Heart right ventricle (tissue), 16 donors: ENCODE measurements around the gene JADE1. TPM values are rescaled to one million over a fixed set of nuclear protein-coding genes. Genes with fewer than 3 reads are reported as not detected.
A peak's percentile ranks its signal among the peaks of the same experiment; 100 is the strongest.

Source experiments
- ATAC-seq, 8 donors: fragments of 200-7000 bp; cut with Tn5 transposase; one replicate each; pipeline ENCODE4 v1.9.1; 2020; ENCODE audit warnings: mild to moderate bottlenecking in 8 of 8, moderate library complexity in 8 of 8, moderate number of reproducible peaks in 1 of 8
- DNase-seq, 2 donors: peaks; one replicate each; pipeline ENCODE4 v3.0.0-alpha.2; 2020
- H3K27ac ChIP-seq, 10 donors: fragments of 200-600 bp; sonication (generic) in 2 of 10; one replicate each; pipeline versions ENCODE4 v1.5.0 to v1.8.0; 2020 to 2022; ENCODE audit warnings: mild to moderate bottlenecking in 3 of 10
- H3K27me3 ChIP-seq, 7 donors: fragments of 200-600 bp; one replicate each; pipeline ENCODE4 v1.8.0; 2021 to 2022; ENCODE audit warnings: mild to moderate bottlenecking in 2 of 7
- H3K36me3 ChIP-seq, 9 donors: fragments of 200-600 bp; sonication (generic) in 1 of 9; one replicate each; pipeline versions ENCODE4 v1.5.0 to v1.8.0; 2020 to 2022; ENCODE audit warnings: mild to moderate bottlenecking in 2 of 9
- H3K4me1 ChIP-seq, 9 donors: fragments of 200-600 bp; sonication (generic) in 1 of 9; one replicate each; pipeline versions ENCODE4 v1.5.0 to v1.8.0; 2020 to 2022; ENCODE audit warnings: mild to moderate bottlenecking in 4 of 9
- H3K4me3 ChIP-seq, 10 donors: fragments of 200-600 bp; sonication (generic) in 2 of 10; one replicate each; pipeline versions ENCODE4 v1.5.0 to v1.8.0; 2020 to 2022; ENCODE audit warnings: mild to moderate bottlenecking in 7 of 10, moderate library complexity in 2 of 10
- H3K9me3 ChIP-seq, 11 donors: fragments of 200-600 bp in 10 of 11; sonication (generic) in 2 of 11; one replicate each; pipeline versions ENCODE4 v1.5.0 to v1.8.0; 2013 to 2022; ENCODE audit warnings: mild to moderate bottlenecking in 2 of 11, control low read depth in 1 of 11, moderate library complexity in 1 of 11
- WGBS, 2 donors: extraction: QIAGEN DNeasy Blood & Tissue Kit; methylation state at CpG; one replicate each; pipeline ENCODE4 v1.1.7; 2013; ENCODE audit warnings: inconsistent platforms in 1 of 2; 5-methylcytosine and 5-hydroxymethylcytosine counted together
- intact Hi-C, 10 donors: fragments of 100-400 bp; cut with DNase I; formaldehyde crosslinking; loops; one replicate each; pipeline versions ENCODE4 v1.11.1 to v1.14.2; 2022
- polyA plus RNA-seq, 2 donors: library from polyadenylated mRNA; stranded (reverse); fragments of 200-250 nt; gene quantifications; one replicate each; pipeline ENCODE4 v1.2.3, GENCODE V29; 2013
- total RNA-seq, 10 donors: library from RNA; stranded (reverse); fragmentation: NEBNext Ultra II Directional in 3 of 10; extraction: Animal tissue kit (Norgen Biotek cat#: 25700) in 3 of 10; gene quantifications; one replicate each; pipeline versions ENCODE4 v1.2.1 to v1.2.4, GENCODE V29; 2021 to 2023
- TF ChIP-seq, protein P1 (sequence below), 9 donors: fragments of 200-600 bp; sonication (generic) in 2 of 9; IDR thresholded peaks; one replicate each; pipeline versions ENCODE4 v1.5.0 to v1.8.0; 2021 to 2022; ENCODE audit warnings: antibody characterized with exemption in 9 of 9, mild to moderate bottlenecking in 5 of 9, moderate library complexity in 1 of 9
- donor health status: Arrhythmogenic right ventricular cardiomyopathy.
- donor health status: ischemic (EF 13 %, LVEDD 7.1; RV severe dilation, severe dysfunction).
- donor health status: healthy with polysubstance abuse.
- donor health status: DM: no; HTN: yes; CAD: no.
- donor health status: DM: no; HTN: no; CAD: no.
- donor health status: ischemic (EF 25% LVEDD 6.9; RV normal size, moderate dysfunction).
- donor health status: ischemic (EF 25% LVEDD 5.7; RV mildly dilated, moderate dysfunction).
- donor health status: healthy.
- donor health status: DM: yes; HTN: yes; CAD: no.
- donor health status: Ischemic cardiomyopathy.
- donor health status: ischemic (EF 35%, LVEDD 5.7; RV mildly dilated, moderate dysfunction).
- donor health status: nonischemic (EF 11% LVEDD 7.7; RV severe dilation, severe dysfunction).
- donor health status: DM: yes; HTN: yes; CAD: no.
- donor health status: PGD.
- donor health status: ischemic (EF 29% LVEDD 5.4; RV normal size, mild dysfunction).
- donor health status: nonischemic (EF 23%, LVEDD 6.1; RV moderate dilation, normal function).

Gene JADE1
- total and polyA plus RNA-seq, 12 donors, result 12.1 to 32.3 (median 23.5) TPM

DNA sequence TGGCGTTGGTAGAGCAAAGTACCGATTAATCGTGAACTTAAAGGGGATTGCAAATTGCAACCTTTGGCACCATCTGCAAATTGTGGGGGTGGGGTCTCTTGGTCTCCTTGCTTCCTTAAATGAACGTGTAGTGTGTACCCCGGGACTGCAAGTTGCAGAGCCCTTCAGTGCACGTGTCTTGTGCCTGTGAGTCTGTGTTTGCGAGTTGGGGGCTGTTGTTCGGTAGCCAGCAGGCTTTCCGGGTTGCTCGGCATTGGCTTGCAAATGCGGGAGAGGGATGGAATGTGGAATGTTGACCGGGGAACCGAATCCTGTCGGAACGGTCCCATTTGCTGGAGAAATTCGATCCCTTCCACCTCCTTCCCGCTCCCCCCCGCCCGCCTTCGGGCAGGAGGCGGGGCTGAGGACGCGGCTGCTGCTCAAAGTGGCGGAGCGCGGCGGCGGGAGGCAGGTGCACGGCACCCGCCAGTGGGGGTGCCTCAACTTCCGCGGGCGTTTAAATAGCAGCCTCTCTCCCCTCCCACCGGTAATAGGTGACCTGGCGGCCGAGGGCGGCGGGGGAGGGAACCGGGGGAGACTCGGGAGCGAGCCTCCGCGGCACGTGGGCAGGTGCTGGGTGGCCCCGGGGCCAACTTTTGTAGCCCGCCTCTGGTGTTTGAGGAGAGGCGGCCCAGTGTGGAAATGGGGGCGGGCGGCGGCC is 1.5 kb downstream of the JADE1 start:
- ATAC-seq (peak; percentile 21 to 70 (median 64)), DNase-seq (peak; percentile 76 to 82)
- H3K36me3 ChIP-seq, result no peaks in the 10 kb centered on the region
- TF ChIP-seq, protein P1, sequence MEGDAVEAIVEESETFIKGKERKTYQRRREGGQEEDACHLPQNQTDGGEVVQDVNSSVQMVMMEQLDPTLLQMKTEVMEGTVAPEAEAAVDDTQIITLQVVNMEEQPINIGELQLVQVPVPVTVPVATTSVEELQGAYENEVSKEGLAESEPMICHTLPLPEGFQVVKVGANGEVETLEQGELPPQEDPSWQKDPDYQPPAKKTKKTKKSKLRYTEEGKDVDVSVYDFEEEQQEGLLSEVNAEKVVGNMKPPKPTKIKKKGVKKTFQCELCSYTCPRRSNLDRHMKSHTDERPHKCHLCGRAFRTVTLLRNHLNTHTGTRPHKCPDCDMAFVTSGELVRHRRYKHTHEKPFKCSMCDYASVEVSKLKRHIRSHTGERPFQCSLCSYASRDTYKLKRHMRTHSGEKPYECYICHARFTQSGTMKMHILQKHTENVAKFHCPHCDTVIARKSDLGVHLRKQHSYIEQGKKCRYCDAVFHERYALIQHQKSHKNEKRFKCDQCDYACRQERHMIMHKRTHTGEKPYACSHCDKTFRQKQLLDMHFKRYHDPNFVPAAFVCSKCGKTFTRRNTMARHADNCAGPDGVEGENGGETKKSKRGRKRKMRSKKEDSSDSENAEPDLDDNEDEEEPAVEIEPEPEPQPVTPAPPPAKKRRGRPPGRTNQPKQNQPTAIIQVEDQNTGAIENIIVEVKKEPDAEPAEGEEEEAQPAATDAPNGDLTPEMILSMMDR (IDR thresholded peaks at IDR 0.05), result peak in 1 of 9 donors; percentile 7
- no peaks in the 10 kb centered on the region for H3K9me3 ChIP-seq
- WGBS, 2 donors, result 0% methylated on average over 34 to 50 of the region's 50 CpGs
- H3K4me3 ChIP-seq, result peak overlapping the region; percentile 63 to 98 (median 85)
- intact Hi-C loops, result loop anchor here in 8 of 10 donors (5.0 to 10.0 kb wide), 8 partner anchors 36 to 359 kb away; partner anchors contain the start of genes C4orf33 (in 1 of the 8) and SCLT1 (in 1 of the 8)
- H3K27ac ChIP-seq, result peak overlapping the region; percentile 88 to 98 (median 95)
- H3K4me1 ChIP-seq, result peaks cover 0 to 24% (median 18%) of the 10 kb centered on the region in 9 donors
- H3K27me3 ChIP-seq, result no peaks in the 10 kb centered on the region

DNA sequence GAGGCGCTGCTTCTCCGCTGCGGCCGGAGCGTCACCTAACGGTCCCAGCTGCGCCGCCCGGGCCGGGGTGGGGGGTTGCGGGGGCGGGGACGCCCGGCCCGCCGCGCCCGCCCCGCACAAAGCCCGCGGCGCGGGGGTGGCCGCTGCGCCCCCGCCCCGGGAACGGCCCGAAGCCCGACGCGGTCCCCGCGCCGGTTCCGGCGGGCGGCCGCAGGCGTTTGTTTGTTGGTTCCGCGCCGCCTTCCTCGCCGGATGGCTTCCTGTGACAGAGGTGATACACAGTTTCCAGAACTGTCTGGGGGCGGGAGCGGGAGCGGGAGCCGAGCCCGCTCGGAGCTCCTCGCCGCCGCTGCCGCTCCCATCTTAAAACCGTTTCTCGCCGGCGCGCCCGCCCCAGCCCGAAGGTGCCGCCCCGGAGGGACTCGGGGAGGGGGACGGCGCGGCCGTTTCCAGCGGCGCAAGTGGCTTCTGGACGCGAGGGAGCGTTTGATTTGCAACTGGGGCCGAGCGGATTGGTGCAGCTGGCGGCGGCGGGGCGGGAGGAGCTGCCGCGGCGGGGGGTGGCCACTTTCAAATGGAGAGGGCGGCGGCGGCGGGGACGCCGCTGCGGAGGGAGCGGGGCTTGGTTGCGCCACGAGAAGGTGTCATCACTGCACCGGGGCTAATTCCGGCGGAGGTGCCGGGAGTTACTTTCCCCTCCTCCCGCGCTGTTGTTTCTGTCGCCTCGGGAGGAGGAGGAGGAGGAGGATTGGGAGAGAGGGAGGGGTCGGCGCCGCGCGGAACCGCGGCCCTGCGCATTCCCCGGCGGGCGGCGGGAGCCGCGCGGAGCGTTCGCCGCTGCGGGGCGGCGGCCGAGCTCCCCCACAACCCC is 2.3 kb downstream of the JADE1 start:
- peak; percentile 89 to 92 for DNase-seq
- H3K27ac ChIP-seq, result peak overlapping the region; percentile 88 to 98 (median 95)
- peak; percentile 69 to 83 (median 76) for ATAC-seq
- TF ChIP-seq, protein P1 (IDR thresholded peaks at IDR 0.05), result peak in 2 of 9 donors; percentile 9 to 15
- no peaks in the 10 kb centered on the region for H3K27me3 ChIP-seq
- H3K4me3 ChIP-seq, result peak overlapping the region; percentile 63 to 98 (median 85)
- WGBS, 2 donors, result 0 to 1% methylated on average over 60 to 121 of the region's 123 CpGs
- intact Hi-C loops, result loop anchor here in 8 of 10 donors (2.0 to 10.0 kb wide), 10 partner anchors 23 to 360 kb away; partner anchors contain the start of genes C4orf33 (in 1 of the 8) and SCLT1 (in 1 of the 8)
- H3K4me1 ChIP-seq, result peaks cover 0 to 31% (median 18%) of the 10 kb centered on the region in 9 donors
- H3K36me3 ChIP-seq, result peaks cover 0 to 3% (median 0%) of the 10 kb centered on the region in 9 donors
- H3K9me3 ChIP-seq, result no peaks in the 10 kb centered on the region

- intact Hi-C loops, result loop anchor here in 8 of 10 donors (2.0 to 10.0 kb wide), 10 partner anchors 22 to 360 kb away; partner anchors contain the start of genes C4orf33 (in 1 of the 8) and SCLT1 (in 1 of the 8)
- 1% methylated on average over 33 of the region's 33 CpGs for WGBS, 2 donors
- Histone ChIP-seq H3K27me3 (no peaks in the 10 kb centered on the region), H3K9me3 (no peaks in the 10 kb centered on the region), H3K27ac (peak overlapping the region; percentile 88 to 98 (median 95)), H3K4me1 (peaks cover 0 to 31% (median 18%) of the 10 kb centered on the region in 9 donors), H3K36me3 (peaks cover 0 to 3% (median 0%) of the 10 kb centered on the region in 9 donors), H3K4me3 (peak overlapping the region; percentile 63 to 98 (median 85))
- TF ChIP-seq, protein P1 (IDR thresholded peaks at IDR 0.05), result no peak
- peak in 1 of 2 donors; percentile 47 for DNase-seq
- peak in 1 of 8 donors; percentile 0 for ATAC-seq
Measured at GRCh38 chr4:128812442-128813235, 3.1 kb downstream of the JADE1 start.
